Measurements from ENCODE around the gene ATP10A. TPM values are rescaled to one million over a fixed set of nuclear protein-coding genes. Genes with fewer than 3 reads are reported as not detected.

Gene ATP10A
- total RNA-seq, 1 donor from 2014 or later, result 1.2 TPM

GRCh38 chr15:25797035-25797434, 66.1 kb downstream of the ATP10A start:
- DNase-seq (ENCODE audit: low read depth), result no peak

DNA sequence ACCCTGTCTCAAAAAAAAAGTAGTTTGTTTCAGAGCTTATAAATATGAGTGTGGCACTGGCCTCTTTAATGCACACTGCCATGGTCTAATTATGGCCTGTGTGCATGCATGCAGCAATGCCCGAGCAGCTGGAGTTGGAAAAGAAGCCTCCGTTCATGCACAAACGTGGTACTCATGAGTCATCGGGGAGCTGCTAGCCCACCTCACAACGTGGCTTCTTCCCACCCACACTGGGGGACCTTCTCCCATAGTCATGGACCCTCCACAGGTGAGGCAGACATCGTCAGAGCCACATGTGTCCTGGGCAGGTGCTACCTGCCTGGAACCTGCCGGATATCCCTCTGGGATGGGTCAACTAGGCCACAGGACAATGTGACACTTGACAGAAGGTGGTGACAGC, 66.7 kb downstream of the ATP10A start:
- DNase-seq (ENCODE audit: low read depth), result no peak

DNA sequence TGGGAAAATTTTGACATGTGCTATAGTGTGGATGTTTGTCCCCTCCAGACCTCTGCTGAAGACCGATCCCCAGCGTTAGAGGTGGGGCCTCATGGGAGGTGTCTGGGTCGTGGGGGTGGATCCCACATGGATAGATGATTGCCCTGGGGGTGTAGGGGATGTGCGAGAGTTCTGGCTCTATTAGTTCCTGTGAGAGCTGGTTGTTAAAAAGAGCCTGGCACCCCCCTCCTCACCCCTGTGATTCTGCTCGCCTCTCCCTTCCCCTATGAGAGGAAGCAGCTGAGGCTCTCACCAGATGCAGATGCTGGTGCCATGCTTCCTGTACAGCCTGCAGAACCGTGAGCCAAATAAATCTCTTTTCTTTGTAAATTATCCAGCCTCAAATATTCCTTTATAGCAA, 67.4 kb downstream of the ATP10A start:
- DNase-seq (ENCODE audit: low read depth), result no peak

DNA sequence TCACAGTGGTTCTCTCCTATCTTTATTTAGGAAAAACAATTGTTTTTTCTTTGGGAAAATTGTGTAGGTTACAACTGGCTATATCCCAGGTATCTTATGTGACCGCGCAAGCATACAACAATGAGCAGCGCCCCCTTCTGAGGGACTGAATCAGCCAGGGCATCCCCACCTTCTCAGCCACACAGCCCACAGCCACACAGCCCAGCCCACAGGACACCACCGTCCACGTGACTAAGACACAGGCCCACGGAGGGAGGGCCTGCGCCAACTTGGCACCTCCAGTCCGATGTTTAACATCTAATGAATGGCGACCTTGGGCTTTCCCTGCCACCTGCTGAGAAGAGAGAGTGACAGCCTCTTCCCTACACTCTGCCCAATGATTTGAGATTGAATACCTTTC, 68.1 kb downstream of the ATP10A start:
- DNase-seq (ENCODE audit: low read depth), result no peak

- no peak for DNase-seq (ENCODE audit: low read depth)
These were observed 69.6 kb downstream of the ATP10A start for GRCh38 chr15:25793354-25794050.

DNA sequence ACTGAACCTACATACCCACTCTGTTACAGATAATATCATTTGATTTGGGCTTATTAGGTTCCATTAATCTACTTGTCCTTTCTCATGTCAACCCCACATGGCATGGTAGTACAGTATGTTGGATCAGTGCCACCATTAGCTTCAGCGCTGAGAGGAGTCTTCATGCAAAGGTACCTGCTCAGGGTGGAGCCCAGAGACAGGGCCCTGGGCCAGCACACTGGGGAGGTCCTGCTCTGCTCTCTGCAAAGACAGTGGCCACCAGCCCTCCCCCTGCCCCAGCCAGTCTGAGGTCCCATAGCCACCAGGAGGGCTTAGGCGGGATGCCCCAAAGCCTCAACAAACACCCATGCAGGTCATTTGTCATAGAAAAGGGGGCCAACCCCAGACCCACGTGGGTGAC, 71.0 kb downstream of the ATP10A start:
- DNase-seq (ENCODE audit: low read depth), result no peak

DNA sequence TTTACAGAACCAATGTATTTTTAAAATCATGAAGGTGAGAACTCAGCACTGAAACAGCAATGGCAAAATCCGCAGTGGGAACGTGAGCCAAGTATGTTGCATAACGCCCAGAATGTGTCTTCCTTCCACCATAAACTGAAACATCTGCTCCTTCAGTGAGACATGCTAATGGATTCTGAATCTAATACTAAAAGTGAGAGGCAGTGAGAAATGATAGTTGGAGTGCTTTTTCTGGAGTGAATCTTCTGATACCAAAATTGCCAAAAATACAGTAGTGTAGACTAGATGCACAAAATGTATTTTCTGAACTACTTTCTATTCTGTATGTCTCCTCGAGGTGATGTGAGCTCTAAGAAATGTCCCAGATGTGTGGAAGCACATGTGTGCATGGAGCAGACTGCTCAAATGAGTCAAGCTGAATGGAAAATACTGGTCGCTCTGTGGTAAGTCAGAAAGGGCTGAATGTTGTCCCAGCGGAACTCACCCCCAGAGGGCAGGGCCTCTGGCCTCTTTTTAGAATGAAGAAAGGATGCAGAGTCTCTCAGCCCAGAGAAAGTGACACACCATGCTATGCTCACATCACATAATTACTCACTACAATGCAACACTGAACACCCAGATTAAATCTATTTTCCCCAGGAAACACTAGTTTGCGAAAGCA, 73.0 kb downstream of the ATP10A start:
- DNase-seq (ENCODE audit: low read depth), result peak; percentile 64

DNA sequence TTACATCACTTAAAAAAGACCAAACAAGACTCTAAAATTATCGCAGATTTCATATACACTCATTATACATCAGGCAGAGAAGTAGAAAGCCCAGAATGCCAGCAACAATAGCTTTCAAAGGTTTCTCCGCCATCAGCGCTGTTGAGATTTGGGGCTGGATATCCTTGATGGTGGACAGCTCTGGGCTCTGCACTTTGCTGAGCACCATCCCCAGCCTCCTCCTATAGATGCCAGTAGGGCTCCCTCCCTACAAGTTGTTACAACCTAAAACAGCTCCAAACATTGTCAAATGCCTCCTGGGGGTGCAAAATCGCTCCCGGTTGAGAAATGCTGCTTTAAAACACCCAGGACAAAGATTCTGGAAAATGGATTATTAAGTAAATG, 73.5 kb downstream of the ATP10A start:
- DNase-seq (ENCODE audit: low read depth), result no peak

- DNase-seq (ENCODE audit: low read depth), result no peak
These were observed 73.9 kb downstream of the ATP10A start for GRCh38 chr15:25789211-25789610.

GRCh38 chr15:25787855-25788520, 75.1 kb downstream of the ATP10A start:
- peak; percentile 27 for DNase-seq (ENCODE audit: low read depth)

DNA sequence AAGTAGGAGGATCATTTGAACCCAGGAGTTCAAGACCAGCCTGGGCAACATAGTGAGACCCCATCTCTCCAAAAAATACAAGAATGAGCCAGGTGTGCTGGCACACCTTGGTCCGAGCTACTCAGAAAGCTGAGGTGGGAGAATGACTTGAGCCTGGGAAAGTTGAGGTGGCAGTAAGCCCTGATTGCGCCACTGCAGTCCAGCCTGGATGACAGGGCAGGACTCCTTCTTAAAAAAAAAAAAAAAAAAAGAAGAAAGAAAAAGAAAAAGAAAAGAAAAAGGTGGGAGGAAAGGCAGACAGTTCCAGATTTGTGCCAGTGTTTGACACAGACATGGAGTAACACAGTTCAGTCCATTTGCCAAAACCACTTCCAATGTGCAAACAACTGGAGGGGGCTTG, 75.7 kb downstream of the ATP10A start:
- DNase-seq (ENCODE audit: low read depth), result no peak

DNA sequence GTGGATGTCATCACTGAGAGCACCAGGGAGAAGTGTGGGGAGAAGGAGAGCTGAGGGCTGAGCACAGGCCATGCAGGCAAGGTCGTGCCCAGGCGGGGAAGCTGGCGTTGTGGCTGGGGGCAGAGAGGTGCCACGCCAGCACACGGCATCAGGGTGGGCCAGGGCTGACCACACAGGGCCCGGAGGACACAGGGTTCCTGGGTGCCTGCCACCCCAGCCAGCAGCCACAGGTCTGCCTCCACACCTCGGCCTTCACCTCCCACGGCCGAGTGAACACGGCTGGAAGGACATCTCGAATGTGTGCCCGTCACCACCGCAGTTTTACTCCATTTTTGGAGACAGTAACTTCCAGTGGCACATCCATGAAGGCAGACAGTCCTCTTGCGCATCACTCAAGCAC, 77.1 kb downstream of the ATP10A start:
- DNase-seq (ENCODE audit: low read depth), result no peak

- DNase-seq (ENCODE audit: low read depth), result no peak
These were observed 77.5 kb downstream of the ATP10A start for GRCh38 chr15:25785641-25786025.

- DNase-seq (ENCODE audit: low read depth), result peak; percentile 84
These were observed 78.1 kb downstream of the ATP10A start for GRCh38 chr15:25784876-25785640.

DNA sequence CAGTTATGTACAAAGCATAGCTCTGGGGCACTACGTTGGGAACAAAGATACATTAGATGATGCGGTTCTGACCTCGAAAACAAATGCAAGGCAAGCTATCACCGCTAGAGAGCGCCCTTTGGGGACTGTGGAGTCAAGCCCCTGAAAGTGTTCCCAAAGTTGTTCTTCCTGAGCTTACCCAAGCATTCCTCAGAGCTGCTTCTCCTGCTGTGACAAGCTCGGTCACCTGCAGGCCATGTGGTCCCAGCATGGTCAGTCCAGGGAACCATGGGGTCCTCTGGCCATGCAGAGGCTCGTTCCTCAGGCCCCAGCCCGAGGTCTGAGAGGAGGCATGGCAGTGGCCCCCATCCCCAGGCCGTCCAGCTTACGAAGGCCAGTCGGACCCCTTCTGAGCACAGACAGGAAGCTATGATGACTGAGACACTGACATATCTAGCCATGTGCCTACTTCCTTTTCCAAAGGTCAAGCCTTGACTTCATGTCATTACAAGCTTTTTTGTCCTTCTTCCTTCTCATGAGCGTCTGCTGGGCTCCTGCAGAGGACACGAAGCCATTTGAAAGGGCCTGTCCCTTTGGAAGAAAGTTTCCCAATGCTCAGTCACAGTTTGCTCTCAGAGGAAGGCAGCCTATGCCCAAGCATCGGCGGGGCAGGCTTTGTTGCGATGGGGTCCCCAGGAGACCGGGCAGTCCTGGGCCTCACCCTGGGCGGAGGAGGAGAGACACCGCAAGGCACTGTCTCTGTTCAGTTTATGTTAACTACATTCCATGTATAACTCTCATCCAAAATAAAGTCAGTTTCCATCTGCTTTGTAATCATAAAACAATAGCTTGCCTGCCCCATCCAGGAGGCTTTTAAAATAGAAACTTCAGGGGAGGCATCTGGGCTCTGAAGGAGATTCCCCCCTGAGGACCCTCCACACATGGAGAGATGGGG, 79.3 kb downstream of the ATP10A start:
- DNase-seq (ENCODE audit: low read depth), result no peak

DNA sequence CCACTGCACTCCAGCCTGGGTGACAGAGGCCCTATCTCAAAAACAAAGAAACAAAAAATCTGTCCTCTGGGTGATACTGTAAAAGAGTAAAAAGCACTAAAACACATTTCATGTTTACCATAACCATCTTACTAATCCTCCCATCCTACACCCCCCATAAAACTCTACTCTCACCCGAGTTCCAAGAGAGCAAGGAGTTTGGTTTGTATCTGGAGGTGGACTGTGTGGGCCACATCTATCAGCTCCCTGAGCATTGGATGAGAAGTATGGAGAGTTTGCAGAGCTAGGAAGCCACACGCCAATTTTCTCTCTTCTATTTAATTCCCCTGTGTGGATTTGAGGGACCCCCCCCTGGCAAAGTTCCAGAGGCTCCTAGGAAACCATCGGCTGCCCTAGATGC, 80.0 kb downstream of the ATP10A start:
- DNase-seq (ENCODE audit: low read depth), result no peak

GRCh38 chr15:25780479-25781255, 82.5 kb downstream of the ATP10A start:
- DNase-seq (ENCODE audit: low read depth), result no peak

- DNase-seq (ENCODE audit: low read depth), result no peak
These were observed 85.0 kb downstream of the ATP10A start for GRCh38 chr15:25778161-25778560.

GRCh38 chr15:25777037-25777436, 86.1 kb downstream of the ATP10A start:
- no peak for DNase-seq (ENCODE audit: low read depth)

Measured in myocyte (in vitro differentiated cells).